ENCODE results near the gene SAA2.
A peak's percentile ranks its signal among the peaks of the same experiment; 100 is the strongest.
"Not testable (repeated sequence)": the region's sequence is repeated elsewhere in the genome, so short reads cannot be mapped to it uniquely, and the experiment has no call there.

The SAA2 gene

GRCh38 chr11:18247191-18247581 lies 1.3 kb downstream of the SAA2 start:
- DNase-seq (ENCODE audit: low spot score), result not testable (repeated sequence)

- DNase-seq (ENCODE audit: low spot score), result not testable (repeated sequence)
These were observed 1.9 kb downstream of the SAA2 start for GRCh38 chr11:18246379-18247190.

- DNase-seq (ENCODE audit: low spot score), result no peak
These were observed 3.1 kb downstream of the SAA2 start for GRCh38 chr11:18245396-18245795.

GRCh38 chr11:18243783-18244362 lies 4.6 kb downstream of the SAA2 start:
- DNase-seq (ENCODE audit: low spot score), result peak; percentile 65

GRCh38 chr11:18239655-18240054 lies 8.8 kb downstream of the SAA2 start:
- DNase-seq (ENCODE audit: low spot score), result no peak

GRCh38 chr11:18236664-18237356 lies 11.7 kb downstream of the SAA2 start, which contains the start of gene SAA4:
SAA4 (minus strand) TSS chr11:18236802; CDS start chr11:18235926, 876 bp downstream.
- no peak for DNase-seq (ENCODE audit: low spot score)

GRCh38 chr11:18235394-18236334 lies 12.8 kb downstream of the SAA2 start:
- DNase-seq (ENCODE audit: low spot score), result no peak

- DNase-seq (ENCODE audit: low spot score), result no peak
These were observed 14.6 kb downstream of the SAA2 start for GRCh38 chr11:18233912-18234311.

- no peak for DNase-seq (ENCODE audit: low spot score)
These were observed 17.6 kb downstream of the SAA2 start for GRCh38 chr11:18230859-18231258.

- DNase-seq (ENCODE audit: low spot score), result no peak
These were observed 19.0 kb downstream of the SAA2 start for GRCh38 chr11:18229501-18229900.

- no peak for DNase-seq (ENCODE audit: low spot score)
These were observed 22.6 kb downstream of the SAA2 start for GRCh38 chr11:18225913-18226312.

- no peak for DNase-seq (ENCODE audit: low spot score)
These were observed 24.7 kb downstream of the SAA2 start for GRCh38 chr11:18223591-18224387.

- no peak for DNase-seq (ENCODE audit: low spot score)
These were observed 25.6 kb downstream of the SAA2 start for GRCh38 chr11:18222814-18223421.

- DNase-seq (ENCODE audit: low spot score), result no peak
These were observed 27.1 kb downstream of the SAA2 start for GRCh38 chr11:18221274-18221876.

GRCh38 chr11:18209058-18209457 lies 39.4 kb downstream of the SAA2 start:
- no peak for DNase-seq (ENCODE audit: low spot score)

GRCh38 chr11:18204771-18205170 lies 43.7 kb downstream of the SAA2 start:
- DNase-seq (ENCODE audit: low spot score), result no peak

- DNase-seq (ENCODE audit: low spot score), result no peak
These were observed 44.2 kb downstream of the SAA2 start for GRCh38 chr11:18204220-18204619.

- DNase-seq (ENCODE audit: low spot score), result peak; percentile 31
These were observed 44.7 kb downstream of the SAA2 start for GRCh38 chr11:18203723-18204122.

- not testable (repeated sequence) for DNase-seq (ENCODE audit: low spot score)
These were observed 50.7 kb downstream of the SAA2 start for GRCh38 chr11:18197738-18198137.

GRCh38 chr11:18196532-18196931 lies 51.9 kb downstream of the SAA2 start:
- DNase-seq (ENCODE audit: low spot score), result no peak

Measured in cerebellar cortex (tissue), 1 donor.